H1 (cell line): ENCODE measurements around the gene COL6A1. TPM values are rescaled to one million over a fixed set of nuclear protein-coding genes. Genes with fewer than 3 reads are reported as not detected.

Experiments
- CTCF ChIA-PET: fragments of 300-600 bp; sonication (Branson Sonifier 250); formaldehyde crosslinking; loops from one replicate; lab custom pipeline; 2021; ENCODE audit not compliant: partially characterized antibody; lab: Charles Lee
- POLR2A ChIA-PET: fragments of 300-600 bp; sonication (Branson Sonifier 250); formaldehyde crosslinking; loops from one replicate; lab custom pipeline; 2021; ENCODE audit warnings: inconsistent platforms; ENCODE audit not compliant: partially characterized antibody; lab: Charles Lee
- DNase-seq, 2 experiments: peaks; one replicate each; pipeline versions ENCODE4 v3.0.0 to v3.0.0-alpha.2; 2010 to 2022; ENCODE audit warnings: low spot score in 2 of 2, low read depth in 1 of 2, mixed read lengths in 1 of 2
- FAIRE-seq: peaks from 2 replicates; lab custom pipeline; 2011; peaks lifted over from hg19 to GRCh38; lab: Jason Lieb, UNC
- H2AFZ ChIP-seq: 2 replicates; pipeline ENCODE4 v1.8.1; 2012; ENCODE audit warnings: low read length, inconsistent platforms
- H2AK5ac ChIP-seq: 2 replicates; pipeline ENCODE4 v1.6.1; 2013; ENCODE audit warnings: low read depth, low read length
- H2BK120ac ChIP-seq: replicated peaks from 2 replicates; pipeline ENCODE3; 2013; ENCODE audit warnings: low read depth, low read length, inconsistent platforms
- H2BK12ac ChIP-seq: 2 replicates; pipeline ENCODE4 v1.6.1; 2013; ENCODE audit warnings: low read depth, low read length
- H2BK15ac ChIP-seq: 2 replicates; pipeline ENCODE4 v1.6.1; 2013; ENCODE audit warnings: low read length
- H2BK20ac ChIP-seq: 2 replicates; pipeline ENCODE4 v1.6.1; 2013; ENCODE audit warnings: low read length
- H2BK5ac ChIP-seq: 2 replicates; pipeline ENCODE4 v1.6.1; 2013; ENCODE audit warnings: low read depth, low read length
- H3K14ac ChIP-seq: 2 replicates; pipeline ENCODE4 v1.6.1; 2013; ENCODE audit warnings: inconsistent platforms; ENCODE audit not compliant: insufficient read length
- H3K18ac ChIP-seq: 2 replicates; pipeline ENCODE4 v1.6.1; 2013; ENCODE audit warnings: low read length; ENCODE audit errors: extremely low read depth
- H3K23ac ChIP-seq: 2 replicates; pipeline ENCODE4 v1.6.1; 2013; ENCODE audit warnings: inconsistent platforms; ENCODE audit not compliant: insufficient read length
- H3K23me2 ChIP-seq: 2 replicates; pipeline ENCODE4 v1.6.1; 2013; ENCODE audit warnings: low read depth, low read length
- H3K27ac ChIP-seq: 2 replicates; pipeline ENCODE4 v1.6.1; 2011; ENCODE audit warnings: low read depth, low read length, inconsistent platforms
- H3K27me3 ChIP-seq, 4 experiments: replicated peaks in 1 of 4; 1 replicate in 1 of 4; 2 replicates in 3 of 4; pipeline versions ENCODE4 v1.6.1 to v1.8.1; 2011 to 2013; ENCODE audit warnings: low read length in 3 of 4, mild to moderate bottlenecking in 3 of 4, inconsistent platforms in 2 of 4, mixed read lengths in 2 of 4, moderate library complexity in 1 of 4; ENCODE audit not compliant: control insufficient read depth in 3 of 4, insufficient read depth in 3 of 4; ENCODE audit errors: extremely low read depth in 1 of 4
- H3K36me3 ChIP-seq, 4 experiments: 2 replicates each; pipeline versions ENCODE4 v1.6.1 to v1.8.1; 2011 to 2013; ENCODE audit warnings: mild to moderate bottlenecking in 4 of 4, low read length in 3 of 4, moderate library complexity in 2 of 4, control low read depth in 1 of 4, inconsistent platforms in 1 of 4; ENCODE audit not compliant: insufficient read depth in 4 of 4, control insufficient read depth in 2 of 4
- H3K4ac ChIP-seq: replicated peaks from 2 replicates; pipeline ENCODE3; 2013; ENCODE audit warnings: low read length, low read depth, mixed read lengths, inconsistent platforms; ENCODE audit not compliant: insufficient read length
- H3K4me1 ChIP-seq, 4 experiments: replicated peaks in 1 of 4; 1 replicate in 1 of 4; 2 replicates in 3 of 4; pipeline versions ENCODE4 v1.6.1 to v1.8.1; 2011 to 2013; ENCODE audit warnings: low read length in 3 of 4, inconsistent platforms in 2 of 4, mixed read lengths in 1 of 4; ENCODE audit not compliant: insufficient read depth in 4 of 4, control insufficient read depth in 3 of 4
- H3K4me2 ChIP-seq, 2 experiments: 2 replicates each; pipeline versions ENCODE4 v1.6.1 to v1.8.1; 2011 to 2013; ENCODE audit warnings: low read depth in 2 of 2, low read length in 2 of 2, control low read depth in 1 of 2, inconsistent platforms in 1 of 2, mild to moderate bottlenecking in 1 of 2; ENCODE audit not compliant: insufficient read depth in 1 of 2
- H3K4me3 ChIP-seq, 4 experiments: fragments of 200-600, 300-600 bp in 1 of 4; sonication (generic), shearing (Covaris generic), sonication (Bioruptor Twin) in 1 of 4; 2 replicates each; pipeline versions ENCODE4 v1.5.1 to v1.8.1; 2011 to 2016; ENCODE audit warnings: low read length in 4 of 4, low read depth in 3 of 4, control low read depth in 2 of 4, inconsistent platforms in 2 of 4, mild to moderate bottlenecking in 2 of 4, mixed read lengths in 1 of 4, moderate library complexity in 1 of 4; ENCODE audit not compliant: insufficient read depth in 2 of 4; ENCODE audit errors: extremely low read depth in 1 of 4
- H3K56ac ChIP-seq: replicated peaks from 2 replicates; pipeline ENCODE3; 2013; ENCODE audit warnings: low read depth, mild to moderate bottlenecking, mixed read lengths, low read length, inconsistent platforms; ENCODE audit not compliant: insufficient read length
- H3K79me1 ChIP-seq: 2 replicates; pipeline ENCODE4 v1.6.1; 2013; ENCODE audit warnings: low read depth, low read length, control low read depth
- H3K79me2 ChIP-seq, 2 experiments: 2 replicates each; pipeline versions ENCODE4 v1.6.1 to v1.8.1; 2012 to 2013; ENCODE audit warnings: low read length in 2 of 2, mild to moderate bottlenecking in 2 of 2, inconsistent platforms in 1 of 2; ENCODE audit not compliant: insufficient read depth in 2 of 2, control insufficient read depth in 1 of 2
- H3K9ac ChIP-seq, 4 experiments: replicated peaks in 1 of 4; 1 replicate in 1 of 4; 2 replicates in 3 of 4; pipeline versions ENCODE4 v1.6.1 to v1.8.1; 2011 to 2013; ENCODE audit warnings: low read depth in 3 of 4, low read length in 3 of 4, control low read depth in 2 of 4, mild to moderate bottlenecking in 2 of 4, moderate library complexity in 2 of 4, inconsistent platforms in 1 of 4; ENCODE audit errors: extremely low read depth in 1 of 4
- H3K9me3 ChIP-seq, 2 experiments: 2 replicates each; pipeline versions ENCODE4 v1.6.1 to v1.8.1; 2012 to 2013; ENCODE audit warnings: mild to moderate bottlenecking in 2 of 2, moderate library complexity in 2 of 2, control low read depth in 1 of 2, inconsistent platforms in 1 of 2, low read depth in 1 of 2, low read length in 1 of 2, mixed read lengths in 1 of 2; ENCODE audit not compliant: insufficient read depth in 2 of 2
- H4K20me1 ChIP-seq, 2 experiments: replicated peaks in 1 of 2; 2 replicates each; pipeline versions ENCODE3 to v1.8.1; 2011 to 2013; ENCODE audit warnings: inconsistent platforms in 2 of 2, low read length in 2 of 2, mild to moderate bottlenecking in 1 of 2; ENCODE audit not compliant: insufficient read depth in 2 of 2, control insufficient read depth in 1 of 2
- H4K5ac ChIP-seq: 2 replicates; pipeline ENCODE4 v1.6.1; 2013; ENCODE audit warnings: low read length, low read depth, mixed read lengths, inconsistent platforms; ENCODE audit not compliant: insufficient read length
- H4K8ac ChIP-seq: 2 replicates; pipeline ENCODE4 v1.8.0; 2013; ENCODE audit warnings: mild to moderate bottlenecking, moderate library complexity, low read length, inconsistent platforms; ENCODE audit not compliant: insufficient read depth; ENCODE audit errors: extremely low read depth
- H4K91ac ChIP-seq: replicated peaks from 2 replicates; pipeline ENCODE3; 2013; ENCODE audit warnings: low read length, mixed read lengths, inconsistent platforms; ENCODE audit not compliant: insufficient read length
- CHD2 ChIP-seq: IDR thresholded peaks from 2 replicates; pipeline ENCODE4 v1.6.1; 2012; ENCODE audit warnings: low read length, improper control_type of control experiment
- EGR1 ChIP-seq: IDR thresholded peaks from 2 replicates; pipeline ENCODE4 v1.6.1; 2011; ENCODE audit warnings: low read depth, low read length, borderline replicate concordance
- ZNF274 ChIP-seq: IDR thresholded peaks from 2 replicates; pipeline ENCODE4 v1.7.0; 2012; ENCODE audit warnings: low read length, borderline replicate concordance; ENCODE audit errors: extremely low read depth
- WGBS, 2 experiments: shearing (Covaris generic) in 1 of 2; methylation state at CpG; one replicate each; pipeline versions ENCODE4 v1.1.6 to v1.1.7; 2013 to 2015; ENCODE audit warnings: low lambda C conversion rate in 2 of 2, mixed read lengths in 2 of 2, inconsistent platforms in 1 of 2, low coverage in 1 of 2, missing lambda C conversion rate in 1 of 2; ENCODE audit not compliant: insufficient replicate concordance in 2 of 2, insufficient coverage in 1 of 2, insufficient read length in 1 of 2; ENCODE audit errors: extremely low coverage in 1 of 2, missing lambda C conversion rate in 1 of 2; 5-methylcytosine and 5-hydroxymethylcytosine counted together
- polyA plus RNA-seq, 7 experiments: library from polyadenylated mRNA; depleted of rRNA in 3 of 7; stranded (reverse) in 5 of 7; unstranded in 2 of 7; fragments of >200 nt in 5 of 7; fragments of 200-250 nt in 2 of 7; gene quantifications; 1 replicate in 5 of 7; 2 replicates in 1 of 7; 4 replicates in 1 of 7; pipeline versions ENCODE4 v1.2.1 to v1.2.3, GENCODE V29; 2011 to 2013; ENCODE audit warnings: missing spikeins in 2 of 7, mixed read lengths in 2 of 7
- total RNA-seq: library from RNA; stranded (reverse); fragmentation: NEBNext Ultra II Directional; extraction: Animal tissue kit (Norgen Biotek cat#: 25700); gene quantifications from 2 replicates; pipeline ENCODE4 v1.2.1, GENCODE V29; 2021

The COL6A1 gene
- total and polyA plus RNA-seq, 2 of the 8 experiments (the other 6 are each of a cell fraction or from before 2014, with no cell fraction given): 100 to 115 TPM

GRCh38 chr21:45957551-45957950 lies 24.0 kb upstream of the COL6A1 start:
- Histone ChIP-seq H3K4me1 (no peaks in the 10 kb centered on the region; a peak in 1 of 7 replicates), H2BK12ac (no peak overlapping the region), H3K79me2 (no peaks in the 10 kb centered on the region), H3K14ac (no peak overlapping the region), H2BK5ac (no peak overlapping the region), H3K27ac (no peak overlapping the region), H2AFZ (no peak overlapping the region), H4K5ac (no peak overlapping the region), H2BK20ac (no peak overlapping the region), H3K4me3 (no peak overlapping the region), H3K56ac (no peak overlapping the region), H3K9me3 (peaks cover 32 to 34% of the 10 kb centered on the region in 2 experiments), H2AK5ac (no peak overlapping the region), H3K23ac (no peak overlapping the region), H3K4me2 (no peak overlapping the region), H3K18ac (no peak overlapping the region), H3K79me1 (no peaks in the 10 kb centered on the region), H3K27me3 (no peaks in the 10 kb centered on the region), H3K9ac (no peak overlapping the region), H2BK120ac (no peak overlapping the region), H3K36me3 (no peaks in the 10 kb centered on the region), H4K91ac (no peak overlapping the region), H2BK15ac (no peak overlapping the region), H4K20me1 (no peaks in the 10 kb centered on the region), H3K23me2 (no peaks in the 10 kb centered on the region), H4K8ac (no peak overlapping the region)
- no peak for FAIRE-seq
- POLR2A ChIA-PET: no interaction called here
- 87% methylated on average over 4 of the region's 4 CpGs; no CpG with 5 or more reads in 1 of the 2 experiments for WGBS, 2 experiments
- DNase-seq: no peak
- TF ChIP-seq ZNF274: no peak
- TF ChIP-seq EGR1: no peak
- TF ChIP-seq CHD2: no peak
- TF ChIP-seq, all 59 proteins: peak for 0
- H3K4ac ChIP-seq: no peak overlapping the region
- CTCF ChIA-PET: interaction anchor here (0.8 to 1.4 kb wide), 3 partner anchors 9 to 153 kb away, joined by 3 to 5 read pairs (median 3); no protein-coding TSS in a partner anchor
